ENCODE data around the gene ACCSL.

ACCSL gene

DNA sequence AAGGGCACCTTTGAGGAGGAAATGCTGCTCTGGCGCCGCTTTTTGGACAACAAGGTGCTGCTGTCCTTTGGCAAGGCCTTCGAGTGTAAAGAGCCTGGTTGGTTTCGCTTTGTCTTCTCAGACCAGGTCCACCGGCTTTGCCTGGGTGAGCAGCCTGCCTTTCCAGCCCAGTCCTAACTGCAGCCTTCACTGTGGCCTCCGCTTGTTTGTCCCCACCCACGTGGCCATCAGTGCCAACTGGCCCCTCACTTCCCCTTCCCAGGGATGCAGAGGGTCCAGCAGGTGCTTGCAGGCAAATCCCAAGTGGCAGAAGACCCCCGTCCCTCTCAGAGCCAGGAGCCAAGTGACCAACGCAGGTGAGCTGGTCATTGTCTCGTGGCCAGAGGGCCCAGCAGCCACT, 35.7 kb downstream of the ACCSL start:
- no peak overlapping the region for H3K4me3 ChIP-seq (ENCODE audit: low read depth, low read length)
- no peaks in the 10 kb centered on the region for H3K9me3 ChIP-seq
- no peaks in the 10 kb centered on the region for H3K27me3 ChIP-seq
- no peaks in the 10 kb centered on the region for H3K4me1 ChIP-seq
- TF ChIP-seq, protein P1, sequence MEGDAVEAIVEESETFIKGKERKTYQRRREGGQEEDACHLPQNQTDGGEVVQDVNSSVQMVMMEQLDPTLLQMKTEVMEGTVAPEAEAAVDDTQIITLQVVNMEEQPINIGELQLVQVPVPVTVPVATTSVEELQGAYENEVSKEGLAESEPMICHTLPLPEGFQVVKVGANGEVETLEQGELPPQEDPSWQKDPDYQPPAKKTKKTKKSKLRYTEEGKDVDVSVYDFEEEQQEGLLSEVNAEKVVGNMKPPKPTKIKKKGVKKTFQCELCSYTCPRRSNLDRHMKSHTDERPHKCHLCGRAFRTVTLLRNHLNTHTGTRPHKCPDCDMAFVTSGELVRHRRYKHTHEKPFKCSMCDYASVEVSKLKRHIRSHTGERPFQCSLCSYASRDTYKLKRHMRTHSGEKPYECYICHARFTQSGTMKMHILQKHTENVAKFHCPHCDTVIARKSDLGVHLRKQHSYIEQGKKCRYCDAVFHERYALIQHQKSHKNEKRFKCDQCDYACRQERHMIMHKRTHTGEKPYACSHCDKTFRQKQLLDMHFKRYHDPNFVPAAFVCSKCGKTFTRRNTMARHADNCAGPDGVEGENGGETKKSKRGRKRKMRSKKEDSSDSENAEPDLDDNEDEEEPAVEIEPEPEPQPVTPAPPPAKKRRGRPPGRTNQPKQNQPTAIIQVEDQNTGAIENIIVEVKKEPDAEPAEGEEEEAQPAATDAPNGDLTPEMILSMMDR (IDR thresholded peaks at IDR 0.05; ENCODE audit: low read depth, low read length) = no peak
- DNase-seq = no peak
- no peaks in the 10 kb centered on the region for H3K36me3 ChIP-seq

DNA sequence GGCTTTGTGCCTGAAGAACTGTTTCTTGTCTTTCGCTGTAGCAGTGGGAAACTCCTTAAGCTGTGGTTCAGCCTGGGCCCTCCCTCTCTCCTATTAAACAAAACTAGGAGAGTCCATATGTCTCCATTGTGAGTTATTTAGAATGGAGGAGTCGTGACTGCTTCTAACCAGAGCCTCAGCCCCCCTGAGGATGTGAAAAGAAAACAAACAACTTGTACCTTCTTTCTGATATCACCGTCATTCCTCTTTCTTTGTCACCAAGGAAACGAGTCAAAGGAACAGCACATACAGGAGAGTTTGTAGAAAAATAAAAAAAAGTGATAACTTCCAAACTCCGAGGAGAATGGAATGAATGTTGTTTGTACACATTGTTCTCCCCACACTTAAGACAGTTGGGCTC, 36.1 kb downstream of the ACCSL start:
- no peaks in the 10 kb centered on the region for H3K4me1 ChIP-seq
- no peaks in the 10 kb centered on the region for H3K36me3 ChIP-seq
- H3K9me3 ChIP-seq = no peaks in the 10 kb centered on the region
- TF ChIP-seq, protein P1 (IDR thresholded peaks at IDR 0.05; ENCODE audit: low read depth, low read length) = no peak
- DNase-seq = no peak
- H3K27me3 ChIP-seq = no peaks in the 10 kb centered on the region
- no peak overlapping the region for H3K4me3 ChIP-seq (ENCODE audit: low read depth, low read length)

DNA sequence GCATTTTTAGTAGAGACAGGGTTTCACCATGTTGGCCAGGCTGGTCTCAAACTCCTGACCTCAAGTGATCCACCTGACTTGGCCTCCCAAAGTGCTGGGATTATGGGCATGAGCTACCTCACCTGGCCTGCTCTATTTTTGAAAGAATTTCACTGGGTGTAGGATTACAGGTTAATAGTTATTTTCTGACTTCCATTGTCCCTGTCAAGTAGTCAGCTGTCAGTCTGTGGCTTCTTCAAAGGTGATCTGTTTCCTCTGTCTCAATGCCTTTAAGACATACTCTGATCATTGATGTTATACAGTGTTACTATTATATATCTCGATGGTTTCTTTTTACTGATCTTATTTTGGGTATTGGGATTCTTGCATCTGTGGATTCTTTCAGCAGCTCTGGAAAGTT, 37.5 kb downstream of the ACCSL start:
- TF ChIP-seq, protein P1 (IDR thresholded peaks at IDR 0.05; ENCODE audit: low read depth, low read length) = no peak
- no peaks in the 10 kb centered on the region for H3K9me3 ChIP-seq
- no peak overlapping the region for H3K4me3 ChIP-seq (ENCODE audit: low read depth, low read length)
- H3K36me3 ChIP-seq = no peaks in the 10 kb centered on the region
- no peaks in the 10 kb centered on the region for H3K4me1 ChIP-seq
- no peaks in the 10 kb centered on the region for H3K27me3 ChIP-seq
- DNase-seq = no peak

DNA sequence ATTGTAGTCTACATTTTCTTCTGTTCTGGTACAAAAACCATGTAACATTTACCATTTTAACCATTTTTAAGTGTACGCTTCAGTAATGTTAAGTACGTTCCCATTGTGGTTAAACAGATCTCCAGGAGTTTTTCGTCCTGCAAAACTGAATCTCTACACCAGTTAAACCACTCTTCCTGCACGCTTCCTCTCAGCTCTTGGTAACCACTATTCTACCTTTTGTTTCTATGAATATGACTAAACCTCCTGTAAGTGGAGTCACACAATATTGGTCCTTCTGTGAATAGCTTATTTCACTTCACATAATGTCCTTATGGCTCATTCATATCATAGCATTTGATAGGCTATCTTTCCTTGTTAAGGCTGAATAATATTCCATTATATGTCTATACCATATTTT, 40.6 kb downstream of the ACCSL start:
- TF ChIP-seq, protein P1 (IDR thresholded peaks at IDR 0.05; ENCODE audit: low read depth, low read length) = no peak
- no peaks in the 10 kb centered on the region for H3K4me1 ChIP-seq
- no peaks in the 10 kb centered on the region for H3K27me3 ChIP-seq
- no peaks in the 10 kb centered on the region for H3K36me3 ChIP-seq
- H3K9me3 ChIP-seq = no peaks in the 10 kb centered on the region
- no peak overlapping the region for H3K4me3 ChIP-seq (ENCODE audit: low read depth, low read length)
- DNase-seq = no peak

DNA sequence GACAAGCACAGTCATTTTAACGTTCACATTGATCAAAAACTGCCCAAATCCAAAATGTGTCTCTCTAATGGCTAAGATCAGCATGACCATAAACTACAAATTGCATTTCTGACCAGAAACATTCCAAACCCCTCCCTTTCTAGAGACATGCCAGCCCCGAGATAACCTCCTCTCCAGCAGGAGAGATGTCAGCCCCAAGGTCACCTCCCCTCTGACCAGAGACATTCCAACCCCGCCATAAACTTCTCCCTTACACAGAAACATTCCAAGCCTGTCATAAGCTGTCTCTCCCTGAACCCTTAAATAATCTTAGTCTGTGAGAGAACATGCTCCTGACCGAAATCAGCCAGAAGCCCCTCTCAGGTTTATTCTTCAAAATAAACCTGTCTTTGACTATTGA, 41.1 kb downstream of the ACCSL start:
- TF ChIP-seq, protein P1 (IDR thresholded peaks at IDR 0.05; ENCODE audit: low read depth, low read length) = no peak
- H3K4me3 ChIP-seq (ENCODE audit: low read depth, low read length) = no peak overlapping the region
- no peaks in the 10 kb centered on the region for H3K27me3 ChIP-seq
- no peaks in the 10 kb centered on the region for H3K4me1 ChIP-seq
- DNase-seq = no peak
- H3K9me3 ChIP-seq = no peaks in the 10 kb centered on the region
- no peaks in the 10 kb centered on the region for H3K36me3 ChIP-seq

DNA sequence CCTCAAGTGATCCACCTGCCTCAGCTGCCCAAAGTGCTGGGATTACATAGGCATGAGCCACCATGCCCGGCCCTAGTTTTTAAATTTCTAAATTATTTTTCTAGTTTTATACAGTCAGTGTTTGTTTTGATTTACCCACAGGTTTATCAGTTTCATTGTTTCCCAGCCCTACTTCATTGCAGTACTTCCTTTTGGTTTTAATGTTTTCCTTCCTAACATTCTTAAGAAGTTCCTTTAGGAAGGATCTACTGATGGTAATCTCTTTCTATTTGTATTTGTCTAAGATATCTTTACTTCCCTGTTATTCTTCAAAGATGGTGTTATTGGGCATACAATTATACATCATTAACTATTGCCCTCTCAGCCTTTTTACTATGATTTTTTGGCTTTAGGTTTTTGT, 42.8 kb downstream of the ACCSL start:
- no peak for DNase-seq
- Histone ChIP-seq H3K36me3 (no peaks in the 10 kb centered on the region), H3K27me3 (no peaks in the 10 kb centered on the region), H3K9me3 (no peaks in the 10 kb centered on the region), H3K4me3 (ENCODE audit: low read depth, low read length) (no peak overlapping the region), H3K4me1 (no peaks in the 10 kb centered on the region)
- TF ChIP-seq, protein P1 (IDR thresholded peaks at IDR 0.05; ENCODE audit: low read depth, low read length) = no peak

Data from BE2C (cell line).